ENCODE measurements around the gene C6. TPM values are rescaled to one million over a fixed set of nuclear protein-coding genes. Genes with fewer than 3 reads are reported as not detected.

C6 gene
- total RNA-seq, 1 donor from 2014 or later: not detected

DNA sequence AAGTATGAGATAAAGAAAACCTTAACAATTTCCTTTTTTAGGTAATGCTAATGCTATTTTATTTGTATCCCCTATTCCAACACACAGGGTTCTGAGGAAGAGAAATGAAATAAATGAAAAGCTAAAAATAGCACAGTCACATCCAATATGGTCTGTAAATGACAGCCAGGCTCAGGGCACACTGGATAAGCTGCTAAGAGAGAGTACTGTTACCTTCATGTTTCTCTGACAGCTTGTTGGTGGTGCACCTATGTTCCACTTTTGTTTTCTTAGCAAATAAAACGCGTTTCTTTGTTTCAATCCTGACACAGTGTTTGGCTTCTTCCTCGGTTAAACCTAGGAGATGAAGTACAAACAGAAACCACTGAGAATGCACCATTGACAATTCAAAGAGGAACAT, 41.3 kb downstream of the C6 start:
- no peak overlapping the region for H3K4me3 ChIP-seq (ENCODE audit: low read depth, low read length)
- DNase-seq (ENCODE audit: low read depth): no peak
- TF ChIP-seq, protein P1, sequence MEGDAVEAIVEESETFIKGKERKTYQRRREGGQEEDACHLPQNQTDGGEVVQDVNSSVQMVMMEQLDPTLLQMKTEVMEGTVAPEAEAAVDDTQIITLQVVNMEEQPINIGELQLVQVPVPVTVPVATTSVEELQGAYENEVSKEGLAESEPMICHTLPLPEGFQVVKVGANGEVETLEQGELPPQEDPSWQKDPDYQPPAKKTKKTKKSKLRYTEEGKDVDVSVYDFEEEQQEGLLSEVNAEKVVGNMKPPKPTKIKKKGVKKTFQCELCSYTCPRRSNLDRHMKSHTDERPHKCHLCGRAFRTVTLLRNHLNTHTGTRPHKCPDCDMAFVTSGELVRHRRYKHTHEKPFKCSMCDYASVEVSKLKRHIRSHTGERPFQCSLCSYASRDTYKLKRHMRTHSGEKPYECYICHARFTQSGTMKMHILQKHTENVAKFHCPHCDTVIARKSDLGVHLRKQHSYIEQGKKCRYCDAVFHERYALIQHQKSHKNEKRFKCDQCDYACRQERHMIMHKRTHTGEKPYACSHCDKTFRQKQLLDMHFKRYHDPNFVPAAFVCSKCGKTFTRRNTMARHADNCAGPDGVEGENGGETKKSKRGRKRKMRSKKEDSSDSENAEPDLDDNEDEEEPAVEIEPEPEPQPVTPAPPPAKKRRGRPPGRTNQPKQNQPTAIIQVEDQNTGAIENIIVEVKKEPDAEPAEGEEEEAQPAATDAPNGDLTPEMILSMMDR (conservative IDR thresholded peaks at IDR 0.05; ENCODE audit: low read depth, low read length): no peak

- TF ChIP-seq, protein P1 (conservative IDR thresholded peaks at IDR 0.05; ENCODE audit: low read depth, low read length): no peak
- DNase-seq (ENCODE audit: low read depth): no peak
- no peak overlapping the region for H3K4me3 ChIP-seq (ENCODE audit: low read depth, low read length)
These were observed 52.1 kb downstream of the C6 start for GRCh38 chr5:41161271-41161670.

- H3K4me3 ChIP-seq (ENCODE audit: low read depth, low read length): no peak overlapping the region
- no peak for DNase-seq (ENCODE audit: low read depth)
- TF ChIP-seq, protein P1 (conservative IDR thresholded peaks at IDR 0.05; ENCODE audit: low read depth, low read length): no peak
These were observed 55.9 kb downstream of the C6 start for GRCh38 chr5:41157272-41157894.

DNA sequence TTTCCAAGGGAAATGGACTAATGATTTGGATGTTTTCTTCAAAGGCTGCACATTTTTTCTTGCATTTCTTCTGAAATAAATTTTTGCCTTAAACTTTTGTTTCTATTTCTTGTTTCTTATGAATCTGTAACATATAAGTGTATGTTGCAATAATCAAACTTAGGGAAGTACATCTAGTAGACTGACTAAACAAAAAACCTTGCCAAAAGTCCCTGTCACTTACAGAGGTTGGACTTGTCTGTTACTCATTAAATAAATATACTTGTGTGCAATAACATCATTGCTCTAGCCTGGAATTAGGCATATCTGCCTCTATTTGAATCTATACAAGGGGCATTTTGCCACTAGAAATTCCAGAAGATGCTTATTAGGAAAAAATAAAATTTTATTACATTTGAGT, 56.6 kb downstream of the C6 start:
- TF ChIP-seq, protein P1 (conservative IDR thresholded peaks at IDR 0.05; ENCODE audit: low read depth, low read length): no peak
- H3K4me3 ChIP-seq (ENCODE audit: low read depth, low read length): no peak overlapping the region
- DNase-seq (ENCODE audit: low read depth): peak; percentile 2

DNA sequence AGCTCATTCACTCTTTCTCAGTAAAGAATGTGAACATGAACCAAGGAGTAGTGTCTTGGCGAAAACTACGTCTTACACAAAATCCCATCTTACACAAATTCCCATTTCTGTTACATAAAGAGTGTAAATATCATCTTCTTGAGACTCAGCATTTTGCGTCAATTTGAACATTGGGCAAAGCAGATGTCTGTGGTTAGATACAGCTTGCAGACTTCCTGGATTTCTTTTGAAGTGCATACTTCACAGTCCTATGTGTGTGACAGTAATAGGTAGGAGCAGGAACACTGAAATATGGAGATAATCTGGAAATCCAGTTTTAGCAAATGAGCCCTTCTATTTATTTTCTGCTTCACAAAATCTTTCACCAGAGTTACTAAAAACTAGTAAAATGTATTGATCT, 58.8 kb downstream of the C6 start:
- DNase-seq (ENCODE audit: low read depth): no peak
- TF ChIP-seq, protein P1 (conservative IDR thresholded peaks at IDR 0.05; ENCODE audit: low read depth, low read length): no peak
- H3K4me3 ChIP-seq (ENCODE audit: low read depth, low read length): no peak overlapping the region

- no peak for DNase-seq (ENCODE audit: low read depth)
- TF ChIP-seq, protein P1 (conservative IDR thresholded peaks at IDR 0.05; ENCODE audit: low read depth, low read length): no peak
- H3K4me3 ChIP-seq (ENCODE audit: low read depth, low read length): no peak overlapping the region
These were observed 61.8 kb downstream of the C6 start for GRCh38 chr5:41151564-41151963.

- DNase-seq (ENCODE audit: low read depth): no peak
- TF ChIP-seq, protein P1 (conservative IDR thresholded peaks at IDR 0.05; ENCODE audit: low read depth, low read length): no peak
- no peak overlapping the region for H3K4me3 ChIP-seq (ENCODE audit: low read depth, low read length)
These were observed 64.9 kb downstream of the C6 start for GRCh38 chr5:41148448-41148847.
